Umbilical cord (tissue), 2 donors: ENCODE measurements around the gene SPIRE2. TPM values are rescaled to one million over a fixed set of nuclear protein-coding genes. Genes with fewer than 3 reads are reported as not detected.
"Not testable (repeated sequence)": the region's sequence is repeated elsewhere in the genome, so short reads cannot be mapped to it uniquely, and the experiment has no call there.

Source experiments
- DNase-seq: peaks from one replicate; pipeline ENCODE4 v3.0.0-alpha.2; 2015; ENCODE audit warnings: low spot score
- total RNA-seq: library from RNA; depleted of rRNA; stranded (reverse); fragments of >200 nt; gene quantifications from one replicate; pipeline ENCODE4 v1.2.3, GENCODE V29; 2014; ENCODE audit warnings: low replicate concordance; ENCODE audit not compliant: insufficient read depth

SPIRE2 gene
- 2.2 TPM for total RNA-seq

GRCh38 chr16:89828199-89828869, at the start of gene SPIRE2:
Gene SPIRE2 (plus strand): TSS chr16:89828475. CDS start chr16:89828551, 76 bp downstream.
- peak; percentile 81 for DNase-seq

GRCh38 chr16:89779231-89779908, 48.9 kb upstream of the SPIRE2 start:
- DNase-seq, result no peak

GRCh38 chr16:89779909-89780305, 48.4 kb upstream of the SPIRE2 start:
- no peak for DNase-seq

GRCh38 chr16:89782489-89782888, 45.8 kb upstream of the SPIRE2 start:
- DNase-seq, result no peak

GRCh38 chr16:89783952-89784351, 44.3 kb upstream of the SPIRE2 start:
- not testable (repeated sequence) for DNase-seq

- no peak for DNase-seq
These were observed 43.9 kb upstream of the SPIRE2 start for GRCh38 chr16:89784406-89784805.

GRCh38 chr16:89785523-89786155, 42.6 kb upstream of the SPIRE2 start:
- DNase-seq, result no peak

- DNase-seq, result no peak
These were observed 41.6 kb upstream of the SPIRE2 start for GRCh38 chr16:89786474-89787364.

- DNase-seq, result no peak
These were observed 40.9 kb upstream of the SPIRE2 start for GRCh38 chr16:89787365-89787805.

GRCh38 chr16:89791278-89791995, 36.8 kb upstream of the SPIRE2 start:
- DNase-seq, result no peak

GRCh38 chr16:89793092-89793491, 35.2 kb upstream of the SPIRE2 start:
- DNase-seq, result peak; percentile 11

GRCh38 chr16:89793955-89794354, 34.3 kb upstream of the SPIRE2 start:
- DNase-seq, result no peak

- DNase-seq, result no peak
These were observed 32.6 kb upstream of the SPIRE2 start for GRCh38 chr16:89795676-89796075.

GRCh38 chr16:89796104-89796503, 32.2 kb upstream of the SPIRE2 start:
- DNase-seq, result no peak

- DNase-seq, result no peak
These were observed 30.1 kb upstream of the SPIRE2 start for GRCh38 chr16:89798126-89798525.

- DNase-seq, result no peak
These were observed 29.4 kb upstream of the SPIRE2 start for GRCh38 chr16:89798832-89799370.

- DNase-seq, result no peak
These were observed 26.5 kb upstream of the SPIRE2 start for GRCh38 chr16:89801800-89802199.

GRCh38 chr16:89805136-89805905, 23.0 kb upstream of the SPIRE2 start:
- no peak for DNase-seq

- DNase-seq, result not testable (repeated sequence)
These were observed 21.6 kb upstream of the SPIRE2 start for GRCh38 chr16:89806589-89807193.
